Measurements from ENCODE around the gene NUPR1.

The NUPR1 gene

GRCh38 chr16:28526201-28527099, 12.3 kb downstream of the NUPR1 start:
- no peak overlapping the region for H3K27ac ChIP-seq (ENCODE audit: low read depth, low read length)
- peaks cover 4% of the 10 kb centered on the region; the same call in 1 of the 2 replicates for H3K9me3 ChIP-seq (ENCODE audit: control insufficient read depth, insufficient read depth, low read depth, low read length)
- no peaks in the 10 kb centered on the region for H3K27me3 ChIP-seq (ENCODE audit: control insufficient read depth, insufficient read depth, low read length)
- H3K4me3 ChIP-seq (ENCODE audit: low read depth, low read length), result no peak overlapping the region
- H3K36me3 ChIP-seq (ENCODE audit: control insufficient read depth, insufficient read depth, low read length), result no peaks in the 10 kb centered on the region
- no peak overlapping the region for H3K9ac ChIP-seq (ENCODE audit: low read length)
- no peaks in the 10 kb centered on the region for H3K4me1 ChIP-seq (ENCODE audit: control insufficient read depth, insufficient read depth, low read length)

DNA sequence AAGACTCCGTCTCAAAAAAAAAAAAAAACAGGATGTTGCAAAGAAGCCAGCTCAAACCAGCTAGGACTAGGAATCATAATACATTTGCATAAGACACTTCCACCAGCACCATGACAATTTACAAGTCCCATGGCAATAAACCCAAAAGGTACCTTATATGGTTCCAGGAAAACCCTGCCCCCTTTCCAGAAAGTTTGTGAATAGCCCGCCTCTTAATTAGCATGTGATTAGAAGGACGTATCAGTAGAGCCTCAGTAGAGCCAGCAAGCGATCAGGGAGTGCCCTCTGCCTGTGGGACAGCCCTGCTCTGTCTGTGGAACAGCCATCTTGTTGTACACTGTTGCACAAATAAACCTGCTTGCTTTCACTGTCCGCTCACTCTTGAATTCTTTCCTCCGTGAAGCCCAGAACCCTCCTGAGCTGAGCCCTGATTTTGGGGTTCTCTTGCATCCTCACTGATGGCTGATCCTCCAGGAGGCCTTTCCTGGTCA, 14.0 kb downstream of the NUPR1 start:
- Histone ChIP-seq H3K36me3 (ENCODE audit: control insufficient read depth, insufficient read depth, low read length) (no peaks in the 10 kb centered on the region), H3K9ac (ENCODE audit: low read length) (no peak overlapping the region), H3K27ac (ENCODE audit: low read depth, low read length) (no peak overlapping the region)

DNA sequence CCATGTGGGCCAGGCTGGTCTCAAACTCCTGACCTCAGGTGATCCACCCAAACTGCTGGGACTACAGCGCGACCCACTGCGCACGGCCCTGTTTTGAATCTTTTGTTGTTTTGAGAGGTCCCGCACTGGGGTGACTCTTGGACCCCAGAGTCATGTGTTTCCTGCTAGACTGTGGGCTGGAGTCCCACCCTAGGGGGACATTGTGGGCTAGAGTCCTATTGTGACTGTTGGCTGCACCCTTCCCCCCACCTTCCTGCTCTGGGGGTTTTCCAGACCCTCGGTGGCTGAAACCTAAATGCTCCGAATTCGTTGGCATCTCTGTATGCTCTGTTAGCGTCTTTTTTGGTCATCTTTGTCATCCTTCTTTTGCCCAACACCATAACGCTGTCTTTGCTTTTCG, 16.0 kb downstream of the NUPR1 start:
- no peaks in the 10 kb centered on the region for H3K27me3 ChIP-seq (ENCODE audit: control insufficient read depth, insufficient read depth, low read length)
- no peaks in the 10 kb centered on the region for H3K4me1 ChIP-seq (ENCODE audit: control insufficient read depth, insufficient read depth, low read length)
- H3K4me3 ChIP-seq (ENCODE audit: low read depth, low read length), result no peak overlapping the region

More for the DNA sequence above, 14.0 kb downstream of the NUPR1 start:
- H3K4me3 ChIP-seq (ENCODE audit: low read depth, low read length), result no peak overlapping the region
- H3K4me1 ChIP-seq (ENCODE audit: control insufficient read depth, insufficient read depth, low read length), result no peaks in the 10 kb centered on the region
- H3K9me3 ChIP-seq (ENCODE audit: control insufficient read depth, insufficient read depth, low read depth, low read length), result peaks cover 4% of the 10 kb centered on the region; the same call in 1 of the 2 replicates
- no peaks in the 10 kb centered on the region for H3K27me3 ChIP-seq (ENCODE audit: control insufficient read depth, insufficient read depth, low read length)

DNA sequence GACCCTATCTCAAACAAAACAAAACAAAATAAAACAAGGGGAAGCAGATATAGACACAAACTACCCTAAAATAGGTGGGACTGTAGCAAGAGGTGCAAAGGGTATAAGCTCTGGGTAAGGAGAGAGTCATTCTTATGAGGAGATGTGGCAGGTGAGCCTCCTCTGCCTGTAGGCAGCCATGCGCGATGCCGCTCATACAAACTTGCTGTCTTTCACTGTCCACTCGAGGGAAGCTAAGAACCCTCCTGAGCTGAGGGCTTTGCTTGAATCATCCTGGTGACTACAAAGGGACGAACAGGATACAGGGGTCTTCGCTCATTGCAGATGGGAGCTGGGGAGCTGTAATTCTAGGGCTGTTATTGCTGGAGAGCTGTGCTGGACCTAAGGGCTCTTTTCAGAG, 17.3 kb downstream of the NUPR1 start:
- Histone ChIP-seq H3K36me3 (ENCODE audit: control insufficient read depth, insufficient read depth, low read length) (no peaks in the 10 kb centered on the region), H3K27ac (ENCODE audit: low read depth, low read length) (no peak overlapping the region), H3K4me3 (ENCODE audit: low read depth, low read length) (no peak overlapping the region), H3K9ac (ENCODE audit: low read length) (no peak overlapping the region), H3K4me1 (ENCODE audit: control insufficient read depth, insufficient read depth, low read length) (no peaks in the 10 kb centered on the region), H3K27me3 (ENCODE audit: control insufficient read depth, insufficient read depth, low read length) (no peaks in the 10 kb centered on the region), H3K9me3 (ENCODE audit: control insufficient read depth, insufficient read depth, low read depth, low read length) (peaks cover 4% of the 10 kb centered on the region; the same call in 1 of the 2 replicates)

More for the DNA sequence above, 16.0 kb downstream of the NUPR1 start:
- Histone ChIP-seq H3K9ac (ENCODE audit: low read length) (no peak overlapping the region), H3K27ac (ENCODE audit: low read depth, low read length) (no peak overlapping the region), H3K36me3 (ENCODE audit: control insufficient read depth, insufficient read depth, low read length) (no peaks in the 10 kb centered on the region), H3K9me3 (ENCODE audit: control insufficient read depth, insufficient read depth, low read depth, low read length) (peaks cover 4% of the 10 kb centered on the region; the same call in 1 of the 2 replicates)

DNA sequence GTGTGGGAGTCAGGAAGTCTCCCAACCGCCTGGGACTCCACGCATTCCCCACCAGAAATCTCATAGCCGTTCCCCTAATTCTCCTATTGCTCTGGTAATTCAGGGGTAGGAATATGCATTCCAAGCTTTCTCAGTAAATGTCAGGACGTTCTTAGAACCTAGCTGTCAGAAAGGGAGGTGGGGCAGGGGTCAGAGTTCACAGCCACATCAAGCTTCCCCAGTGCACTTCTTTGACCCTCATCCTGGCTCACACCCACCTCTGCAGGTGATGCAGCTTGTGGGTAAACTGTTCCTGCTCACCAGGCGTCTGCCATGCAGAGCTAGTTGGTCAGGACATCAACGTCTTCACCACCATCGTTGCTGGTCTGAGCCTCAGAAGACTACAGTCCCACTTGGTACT, 18.1 kb downstream of the NUPR1 start:
- no peak overlapping the region for H3K4me3 ChIP-seq (ENCODE audit: low read depth, low read length)
- H3K27me3 ChIP-seq (ENCODE audit: control insufficient read depth, insufficient read depth, low read length), result no peaks in the 10 kb centered on the region
- H3K4me1 ChIP-seq (ENCODE audit: control insufficient read depth, insufficient read depth, low read length), result no peaks in the 10 kb centered on the region
- H3K36me3 ChIP-seq (ENCODE audit: control insufficient read depth, insufficient read depth, low read length), result no peaks in the 10 kb centered on the region
- H3K9me3 ChIP-seq (ENCODE audit: control insufficient read depth, insufficient read depth, low read depth, low read length), result peaks cover 4% of the 10 kb centered on the region; the same call in 1 of the 2 replicates
- no peak overlapping the region for H3K9ac ChIP-seq (ENCODE audit: low read length)
- H3K27ac ChIP-seq (ENCODE audit: low read depth, low read length), result no peak overlapping the region

DNA sequence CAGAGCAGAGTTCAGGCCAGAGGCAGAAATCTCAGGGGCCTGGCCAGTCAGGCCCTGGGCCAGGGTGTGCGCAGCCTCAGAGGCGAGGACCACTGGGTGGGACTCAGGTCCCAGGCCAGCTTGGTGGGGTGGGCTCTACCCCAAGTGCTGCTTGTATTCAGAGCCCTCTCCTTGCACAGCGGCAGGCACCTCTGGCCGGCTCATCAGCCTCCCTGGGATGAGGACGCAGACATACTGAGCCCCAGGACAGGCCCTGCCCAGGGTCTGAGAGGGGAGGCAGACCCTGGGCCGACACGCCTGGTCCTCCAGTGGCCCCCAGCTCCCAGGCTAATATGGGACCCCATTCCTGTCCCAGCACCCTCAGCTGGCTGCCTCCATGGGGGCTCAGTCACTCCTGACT, 24.5 kb downstream of the NUPR1 start:
- Histone ChIP-seq H3K36me3 (ENCODE audit: control insufficient read depth, insufficient read depth, low read length) (no peaks in the 10 kb centered on the region), H3K4me1 (ENCODE audit: control insufficient read depth, insufficient read depth, low read length) (no peaks in the 10 kb centered on the region), H3K9ac (ENCODE audit: low read length) (no peak overlapping the region), H3K27me3 (ENCODE audit: control insufficient read depth, insufficient read depth, low read length) (no peaks in the 10 kb centered on the region), H3K27ac (ENCODE audit: low read depth, low read length) (no peak overlapping the region), H3K9me3 (ENCODE audit: control insufficient read depth, insufficient read depth, low read depth, low read length) (no peaks in the 10 kb centered on the region), H3K4me3 (ENCODE audit: low read depth, low read length) (no peak overlapping the region)

DNA sequence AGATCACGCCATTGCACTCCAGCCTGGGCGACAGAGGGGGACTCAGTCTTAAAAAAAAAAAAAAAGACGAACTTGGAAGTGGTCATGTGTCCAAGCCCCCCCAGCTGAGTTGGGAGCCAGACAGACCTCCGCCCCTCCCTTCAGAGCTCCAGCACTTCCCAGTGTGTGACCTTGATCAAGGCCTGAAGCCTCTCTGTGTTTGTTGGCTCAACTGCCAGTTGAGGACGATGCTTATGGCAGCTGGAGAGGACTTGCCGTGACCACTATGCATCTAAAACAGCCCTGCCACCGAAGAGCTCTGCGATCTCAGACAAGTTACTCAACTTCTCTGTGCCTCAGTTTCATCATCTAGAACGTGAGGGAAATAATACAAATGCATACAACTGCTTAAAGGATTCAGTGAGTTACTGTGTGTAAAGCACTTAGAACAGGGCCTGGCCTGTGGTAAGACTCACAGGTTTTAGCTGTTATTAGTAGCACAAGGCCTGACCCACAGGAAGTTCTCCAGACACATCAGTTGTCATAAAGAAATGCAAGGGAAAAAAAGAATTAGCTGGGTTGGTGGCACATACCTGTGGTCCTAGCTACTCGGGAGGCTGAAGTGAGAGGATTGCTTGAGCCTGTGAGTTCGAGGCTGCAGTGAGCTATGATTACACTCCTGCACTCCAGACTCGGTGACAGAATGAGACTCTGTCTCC, 25.1 kb downstream of the NUPR1 start:
- Histone ChIP-seq H3K4me1 (ENCODE audit: control insufficient read depth, insufficient read depth, low read length) (no peaks in the 10 kb centered on the region), H3K27ac (ENCODE audit: low read depth, low read length) (no peak overlapping the region), H3K4me3 (ENCODE audit: low read depth, low read length) (no peak overlapping the region), H3K9me3 (ENCODE audit: control insufficient read depth, insufficient read depth, low read depth, low read length) (no peaks in the 10 kb centered on the region), H3K36me3 (ENCODE audit: control insufficient read depth, insufficient read depth, low read length) (no peaks in the 10 kb centered on the region), H3K9ac (ENCODE audit: low read length) (no peak overlapping the region), H3K27me3 (ENCODE audit: control insufficient read depth, insufficient read depth, low read length) (no peaks in the 10 kb centered on the region)

DNA sequence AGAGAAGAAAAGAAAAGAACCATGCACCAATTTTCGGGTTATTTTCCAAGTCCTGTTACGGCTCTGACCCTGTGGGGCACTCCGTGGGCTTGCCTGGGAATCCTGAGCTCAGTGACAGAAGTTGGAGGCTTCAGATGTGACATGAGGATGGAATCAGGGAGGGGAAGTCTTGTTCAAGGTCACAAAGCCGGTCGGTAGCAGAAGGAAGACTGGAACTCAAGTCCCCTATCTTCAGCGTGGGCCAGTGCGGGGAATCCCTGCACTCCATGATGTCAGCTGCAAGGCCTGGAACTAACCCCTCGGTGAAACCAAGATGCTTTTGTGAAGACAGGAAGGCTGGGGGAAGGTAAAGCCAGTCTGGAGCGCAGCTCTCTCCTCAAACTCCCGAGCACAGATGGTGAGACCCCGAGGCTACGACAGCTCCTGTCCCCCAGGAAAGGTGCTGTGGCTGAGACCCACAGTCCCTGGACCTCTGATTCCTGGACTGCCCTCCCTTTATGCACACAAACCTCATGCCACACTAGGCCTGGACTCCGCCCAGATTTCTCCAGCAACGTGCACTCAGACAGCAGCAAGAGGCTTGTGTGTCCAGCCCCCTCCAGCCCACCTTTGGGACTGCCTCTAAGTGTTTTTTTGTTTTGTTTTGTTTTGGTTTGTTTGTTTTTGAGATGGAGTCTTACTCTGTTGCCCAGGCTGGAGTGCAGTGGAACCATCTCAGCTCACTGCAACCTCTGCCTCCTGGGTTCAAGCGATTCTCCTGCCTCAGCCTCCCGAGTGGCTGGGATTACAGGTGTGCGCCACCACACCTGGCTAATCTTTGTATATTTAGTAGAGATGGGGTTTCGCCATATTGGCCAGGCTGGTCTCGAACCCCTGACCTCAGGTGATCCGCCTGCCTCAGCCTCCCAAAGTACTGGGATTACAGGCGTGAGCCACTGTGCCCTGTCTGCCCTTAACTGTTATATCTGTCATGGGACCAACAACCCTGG, 26.7 kb downstream of the NUPR1 start:
- H3K36me3 ChIP-seq (ENCODE audit: control insufficient read depth, insufficient read depth, low read length), result no peaks in the 10 kb centered on the region
- H3K4me1 ChIP-seq (ENCODE audit: control insufficient read depth, insufficient read depth, low read length), result no peaks in the 10 kb centered on the region
- H3K9ac ChIP-seq (ENCODE audit: low read length), result no peak overlapping the region
- no peak overlapping the region for H3K4me3 ChIP-seq (ENCODE audit: low read depth, low read length)
- H3K27me3 ChIP-seq (ENCODE audit: control insufficient read depth, insufficient read depth, low read length), result no peaks in the 10 kb centered on the region
- H3K27ac ChIP-seq (ENCODE audit: low read depth, low read length), result no peak overlapping the region
- H3K9me3 ChIP-seq (ENCODE audit: control insufficient read depth, insufficient read depth, low read depth, low read length), result no peaks in the 10 kb centered on the region

GRCh38 chr16:28511031-28511430, 27.7 kb downstream of the NUPR1 start:
- no peaks in the 10 kb centered on the region for H3K9me3 ChIP-seq (ENCODE audit: control insufficient read depth, insufficient read depth, low read depth, low read length)
- H3K4me3 ChIP-seq (ENCODE audit: low read depth, low read length), result no peak overlapping the region
- H3K27me3 ChIP-seq (ENCODE audit: control insufficient read depth, insufficient read depth, low read length), result peaks cover 2% of the 10 kb centered on the region; the same call in 1 of the 2 replicates
- no peaks in the 10 kb centered on the region for H3K36me3 ChIP-seq (ENCODE audit: control insufficient read depth, insufficient read depth, low read length)
- H3K9ac ChIP-seq (ENCODE audit: low read length), result no peak overlapping the region
- H3K27ac ChIP-seq (ENCODE audit: low read depth, low read length), result no peak overlapping the region
- no peaks in the 10 kb centered on the region for H3K4me1 ChIP-seq (ENCODE audit: control insufficient read depth, insufficient read depth, low read length)

DNA sequence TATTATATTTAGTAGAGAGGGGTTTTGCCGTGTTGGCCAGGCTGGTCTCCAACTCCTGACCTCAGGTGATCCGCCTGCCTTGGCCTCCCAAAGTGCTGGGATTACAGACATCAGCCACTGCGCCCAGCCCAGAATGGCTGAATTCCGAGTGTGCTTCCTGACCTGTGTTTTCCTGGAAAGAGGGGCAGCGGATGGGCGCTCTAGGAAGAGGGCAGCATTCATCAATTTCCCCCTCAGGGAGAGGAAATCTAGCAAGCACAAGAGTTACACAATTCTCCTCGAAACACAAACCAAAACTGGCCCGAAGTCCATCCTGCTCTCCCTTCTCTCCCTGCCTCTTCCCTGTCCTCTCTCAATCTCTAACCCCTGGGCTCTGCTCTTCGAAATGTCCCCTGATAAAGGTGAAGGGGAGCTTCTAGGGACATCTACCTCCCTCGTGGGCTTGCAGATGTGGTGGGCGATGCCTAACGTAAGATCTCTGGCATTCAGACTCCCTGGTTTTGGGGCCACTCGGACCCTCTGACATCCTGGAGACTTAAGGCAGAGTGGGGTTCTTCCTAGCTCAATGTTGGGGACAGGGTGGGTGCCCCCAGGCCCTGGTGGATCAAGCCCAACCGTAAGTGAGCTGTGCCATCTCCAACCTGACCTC, 33.2 kb downstream of the NUPR1 start:
- H3K4me3 ChIP-seq (ENCODE audit: low read depth, low read length), result no peak overlapping the region
- no peak overlapping the region for H3K9ac ChIP-seq (ENCODE audit: low read length)
- no peaks in the 10 kb centered on the region for H3K9me3 ChIP-seq (ENCODE audit: control insufficient read depth, insufficient read depth, low read depth, low read length)
- no peaks in the 10 kb centered on the region for H3K4me1 ChIP-seq (ENCODE audit: control insufficient read depth, insufficient read depth, low read length)
- H3K36me3 ChIP-seq (ENCODE audit: control insufficient read depth, insufficient read depth, low read length), result no peaks in the 10 kb centered on the region
- no peak overlapping the region for H3K27ac ChIP-seq (ENCODE audit: low read depth, low read length)
- H3K27me3 ChIP-seq (ENCODE audit: control insufficient read depth, insufficient read depth, low read length), result peaks cover 6% of the 10 kb centered on the region; the same call in 1 of the 2 replicates

Data from HUES6 (cell line).